ENCODE results near the gene MKLN1.

GRCh38 chr7:131328377-131329175, 900 bp downstream of the MKLN1 start:
- TF ChIP-seq CTCF (IDR thresholded peaks at IDR 0.05 in 2 of 3, conservative IDR thresholded peaks at IDR 0.05 in 1 of 3; ENCODE audit: borderline replicate concordance in 1 of 3, insufficient read depth in 1 of 3, low read depth in 2 of 3, low read length in 2 of 3) (no peak), SP1 (IDR thresholded peaks at IDR 0.05; ENCODE audit: low read depth) (no peak), JUND (IDR thresholded peaks at IDR 0.05) (no peak)

Measured in HCT116 (cell line).